D721Med (cell line): ENCODE data around the gene OSMR.
A peak's percentile ranks its signal among the peaks of the same experiment; 100 is the strongest.

Experiments
- DNase-seq: peaks from one replicate; pipeline ENCODE4 v3.0.0; 2011; ENCODE audit warnings: low spot score; ENCODE audit not compliant: insufficient read length
- FAIRE-seq: peaks from 2 replicates; lab custom pipeline; 2011; peaks lifted over from hg19 to GRCh38; lab: Jason Lieb, UNC
- CTCF ChIP-seq: IDR thresholded peaks from 2 replicates; pipeline ENCODE4 v1.5.1; 2012; ENCODE audit warnings: mild to moderate bottlenecking, control low read depth; ENCODE audit not compliant: insufficient read depth; ENCODE audit errors: missing control alignments

Gene OSMR

GRCh38 chr5:38831117-38831516 lies 14.7 kb upstream of the OSMR start:
- FAIRE-seq (no peak), DNase-seq (no peak)

GRCh38 chr5:38831909-38832308 lies 13.9 kb upstream of the OSMR start:
- DNase-seq (no peak), FAIRE-seq (no peak)
- TF ChIP-seq CTCF, result peak; percentile 37

More at GRCh38 chr5:38831117-38831516, 14.7 kb upstream of the OSMR start:
- no peak for TF ChIP-seq CTCF

GRCh38 chr5:38832810-38833209 lies 13.0 kb upstream of the OSMR start:
- TF ChIP-seq CTCF, result no peak
- DNase-seq (no peak), FAIRE-seq (no peak)

GRCh38 chr5:38835887-38836286 lies 9.9 kb upstream of the OSMR start:
- TF ChIP-seq CTCF, result no peak
- DNase-seq (no peak), FAIRE-seq (no peak)

- DNase-seq, result no peak
- no peak for FAIRE-seq
- no peak for TF ChIP-seq CTCF
Observed at GRCh38 chr5:38837416-38837815, 8.4 kb upstream of the OSMR start.

- FAIRE-seq (no peak), DNase-seq (no peak)
- no peak for TF ChIP-seq CTCF
Observed at GRCh38 chr5:38837932-38838331, 7.9 kb upstream of the OSMR start.

- DNase-seq (no peak), FAIRE-seq (no peak)
- no peak for TF ChIP-seq CTCF
Observed at GRCh38 chr5:38843665-38844064, 2.1 kb upstream of the OSMR start.
